ENCODE data around the gene ADCY9.

- TF ChIP-seq, protein P1, sequence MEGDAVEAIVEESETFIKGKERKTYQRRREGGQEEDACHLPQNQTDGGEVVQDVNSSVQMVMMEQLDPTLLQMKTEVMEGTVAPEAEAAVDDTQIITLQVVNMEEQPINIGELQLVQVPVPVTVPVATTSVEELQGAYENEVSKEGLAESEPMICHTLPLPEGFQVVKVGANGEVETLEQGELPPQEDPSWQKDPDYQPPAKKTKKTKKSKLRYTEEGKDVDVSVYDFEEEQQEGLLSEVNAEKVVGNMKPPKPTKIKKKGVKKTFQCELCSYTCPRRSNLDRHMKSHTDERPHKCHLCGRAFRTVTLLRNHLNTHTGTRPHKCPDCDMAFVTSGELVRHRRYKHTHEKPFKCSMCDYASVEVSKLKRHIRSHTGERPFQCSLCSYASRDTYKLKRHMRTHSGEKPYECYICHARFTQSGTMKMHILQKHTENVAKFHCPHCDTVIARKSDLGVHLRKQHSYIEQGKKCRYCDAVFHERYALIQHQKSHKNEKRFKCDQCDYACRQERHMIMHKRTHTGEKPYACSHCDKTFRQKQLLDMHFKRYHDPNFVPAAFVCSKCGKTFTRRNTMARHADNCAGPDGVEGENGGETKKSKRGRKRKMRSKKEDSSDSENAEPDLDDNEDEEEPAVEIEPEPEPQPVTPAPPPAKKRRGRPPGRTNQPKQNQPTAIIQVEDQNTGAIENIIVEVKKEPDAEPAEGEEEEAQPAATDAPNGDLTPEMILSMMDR (IDR thresholded peaks at IDR 0.05): no peak
- TF ChIP-seq POLR2A (IDR thresholded peaks at IDR 0.05): no peak
Measured at GRCh38 chr16:3982216-3982615, 134.0 kb downstream of the ADCY9 start.

Data from lower leg skin (tissue), 3 donors.